CMK (cell line): ENCODE results near the gene BHMT.

Experiments
- DNase-seq: peaks from one replicate; pipeline ENCODE4 v3.0.0-alpha.2; 2010; ENCODE audit warnings: low read depth

The BHMT gene, protein sequence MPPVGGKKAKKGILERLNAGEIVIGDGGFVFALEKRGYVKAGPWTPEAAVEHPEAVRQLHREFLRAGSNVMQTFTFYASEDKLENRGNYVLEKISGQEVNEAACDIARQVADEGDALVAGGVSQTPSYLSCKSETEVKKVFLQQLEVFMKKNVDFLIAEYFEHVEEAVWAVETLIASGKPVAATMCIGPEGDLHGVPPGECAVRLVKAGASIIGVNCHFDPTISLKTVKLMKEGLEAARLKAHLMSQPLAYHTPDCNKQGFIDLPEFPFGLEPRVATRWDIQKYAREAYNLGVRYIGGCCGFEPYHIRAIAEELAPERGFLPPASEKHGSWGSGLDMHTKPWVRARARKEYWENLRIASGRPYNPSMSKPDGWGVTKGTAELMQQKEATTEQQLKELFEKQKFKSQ

DNA sequence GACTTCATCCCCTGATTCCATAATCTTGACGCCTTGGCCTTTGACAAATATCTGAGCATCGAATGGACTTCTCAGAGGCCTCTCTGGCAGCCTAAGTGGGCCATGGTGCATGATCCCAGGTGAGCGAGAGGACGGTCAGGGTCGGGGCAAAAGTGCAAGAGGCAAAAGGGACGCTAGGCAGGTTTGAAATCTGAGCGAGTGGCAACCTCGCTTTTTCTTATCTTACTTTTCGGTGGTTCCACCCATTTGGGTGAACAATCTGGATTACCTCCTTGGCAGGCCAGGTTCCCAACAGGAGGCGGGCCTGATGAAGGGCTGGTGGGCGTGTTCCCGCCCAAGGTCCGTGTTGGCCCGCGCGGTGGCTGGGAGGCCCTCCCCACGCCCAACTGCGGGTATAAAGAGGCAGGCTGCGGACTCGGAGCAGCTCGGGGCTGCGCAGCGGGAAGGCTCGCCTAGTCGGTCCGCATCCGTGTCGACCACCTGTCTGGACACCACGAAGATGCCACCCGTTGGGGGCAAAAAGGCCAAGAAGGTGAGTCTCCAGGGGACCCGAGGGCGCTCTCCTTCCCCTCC is at the start of gene BHMT:
Gene BHMT, plus strand, starts transcription at position 423 of the 573 bp plus-strand sequence. Its CDS starts 77 bp downstream, at position 500.
- no peak for DNase-seq

DNA sequence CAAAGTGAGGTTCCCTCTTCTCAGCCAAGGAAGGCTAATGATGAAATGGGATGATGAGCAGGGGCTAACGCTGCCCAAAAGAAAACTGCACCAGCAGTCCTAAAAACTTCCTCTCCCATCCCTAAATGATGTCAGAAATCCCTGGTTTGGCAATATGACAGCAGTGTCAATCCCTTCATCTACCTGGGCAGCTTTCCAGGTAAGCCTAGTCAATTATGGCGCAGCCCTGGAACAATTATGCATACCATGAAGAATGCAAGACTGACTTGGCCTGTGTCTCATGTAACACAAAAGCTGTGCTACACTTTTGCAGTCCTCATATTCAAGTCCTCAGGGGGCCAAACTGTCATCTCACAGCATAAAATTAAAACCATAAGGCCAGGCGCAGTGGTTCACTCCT is 49.2 kb upstream of the BHMT start:
- DNase-seq: no peak

DNA sequence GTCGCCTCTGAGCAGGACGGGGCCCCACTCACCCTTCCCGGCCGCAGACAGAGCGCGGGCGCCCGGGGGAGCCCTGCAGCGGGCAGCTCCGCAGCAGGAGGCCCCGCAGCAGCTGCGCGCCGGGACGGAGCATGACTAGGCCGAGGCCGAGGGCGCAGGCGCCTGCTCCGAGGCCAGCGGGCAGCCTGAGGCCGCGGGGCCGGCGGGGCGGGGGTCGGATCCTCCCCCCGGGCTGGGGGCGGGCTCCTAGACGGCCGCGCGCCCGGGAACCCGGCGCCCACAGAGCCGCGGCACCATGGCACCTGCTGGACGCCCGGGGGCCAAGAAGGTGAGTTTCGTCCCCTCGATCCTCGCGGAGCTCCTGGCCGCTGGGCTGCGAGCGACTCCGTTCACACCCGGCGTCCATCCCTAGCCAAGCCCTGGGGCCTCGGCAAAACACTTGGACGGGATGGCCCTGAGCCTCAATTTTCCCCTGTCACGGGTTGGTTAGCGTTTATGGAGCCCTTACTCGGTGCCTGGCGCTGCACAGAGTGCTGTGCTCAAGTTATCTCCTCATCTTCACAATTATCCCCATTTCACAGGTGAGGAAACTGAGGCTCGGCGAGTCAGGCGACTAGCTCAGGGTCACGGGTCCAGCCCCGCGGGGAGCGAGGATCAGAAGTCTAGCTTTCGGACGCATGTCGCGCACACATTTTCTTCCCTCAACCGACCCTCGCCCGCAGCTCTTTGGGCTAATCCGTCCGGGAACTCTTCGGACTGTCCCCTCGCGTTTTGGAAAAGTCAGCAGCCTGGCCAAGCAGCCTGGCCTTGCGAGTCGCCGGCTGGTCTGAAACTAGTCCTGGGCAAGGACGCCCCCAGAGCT is 41.9 kb upstream of the BHMT start, which contains the start of the genes BHMT2 and DMGDH:
Gene BHMT2, plus strand, starts transcription at position 280 of the 862 bp plus-strand sequence. Its CDS starts 16 bp downstream, at position 296.
Gene DMGDH, minus strand, starts transcription at position 187 of the 862 bp plus-strand sequence. Its CDS starts 54 bp downstream, at position 133.
- DNase-seq: no peak

DNA sequence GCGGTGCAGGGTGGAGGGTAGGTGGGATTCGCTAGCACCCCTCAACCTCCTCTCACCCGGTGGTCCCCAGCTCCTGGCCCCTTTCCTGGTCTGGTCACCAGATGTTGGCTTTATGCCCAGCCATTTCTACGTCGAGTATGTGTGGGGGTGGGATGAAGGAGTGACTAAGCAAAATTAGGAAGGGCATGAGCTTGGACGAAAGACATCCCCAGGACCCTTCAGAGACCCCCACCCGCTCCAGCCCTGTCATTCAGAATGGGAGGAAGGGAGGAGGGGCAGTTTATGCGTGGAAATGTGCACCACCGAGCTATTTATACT is 41.3 kb upstream of the BHMT start:
- DNase-seq: no peak

DNA sequence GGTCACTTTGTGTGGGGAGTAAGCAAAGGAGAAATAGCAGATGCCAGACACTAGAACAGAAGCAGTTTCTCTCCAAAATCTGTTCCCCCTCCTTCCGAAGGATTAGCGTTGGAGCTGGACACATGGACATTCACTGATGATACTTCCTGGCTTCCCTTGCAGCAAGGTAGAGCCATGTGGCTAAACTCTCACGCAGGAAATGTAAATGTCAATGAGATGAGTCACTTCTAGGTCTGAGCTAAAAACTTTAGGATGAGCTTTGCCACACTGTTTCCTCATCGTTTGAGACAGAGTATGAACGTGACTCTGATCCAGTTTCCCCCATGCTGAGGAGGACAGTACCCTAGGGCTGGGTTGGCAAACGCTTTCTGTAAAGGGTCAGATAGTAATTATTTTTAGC is 37.0 kb upstream of the BHMT start:
- no peak for DNase-seq

DNA sequence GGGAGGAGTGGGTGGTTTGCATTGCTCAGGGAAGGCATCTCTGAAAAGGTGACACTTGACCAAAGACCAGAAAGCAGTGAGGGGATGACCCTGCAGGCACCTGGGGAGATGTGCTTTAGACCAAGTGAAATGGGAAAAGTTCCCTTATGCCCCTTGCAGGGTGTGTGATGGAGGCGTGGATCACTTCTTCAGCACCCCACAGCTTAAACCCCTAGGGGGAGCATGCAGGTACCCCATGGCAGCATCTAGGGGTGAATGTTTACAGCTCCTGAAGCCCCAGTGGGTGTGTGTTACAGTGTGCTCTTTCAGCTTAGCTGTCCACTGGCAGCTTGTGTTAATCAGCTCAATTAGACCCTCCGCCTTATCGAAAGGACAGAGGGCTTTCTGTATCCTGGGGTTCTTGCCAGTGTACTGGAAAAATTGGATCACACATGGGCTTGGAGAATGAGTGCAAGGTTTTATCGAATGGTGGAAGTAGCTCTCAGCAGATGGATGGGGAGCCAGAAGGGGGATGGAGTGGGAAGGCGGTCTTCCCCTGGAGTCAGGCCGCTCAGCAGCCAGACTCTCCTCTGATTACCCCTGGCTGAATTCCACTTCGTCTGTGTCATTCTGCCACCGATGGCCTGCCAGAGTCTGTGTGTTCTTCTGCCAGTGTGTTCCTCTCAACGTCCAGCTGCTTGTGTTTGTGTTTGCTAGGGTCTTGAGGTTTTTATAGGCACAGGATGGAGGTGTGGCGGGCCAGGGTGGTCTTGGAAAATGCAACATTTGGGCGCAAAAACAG is 35.8 kb upstream of the BHMT start:
- DNase-seq: no peak

DNA sequence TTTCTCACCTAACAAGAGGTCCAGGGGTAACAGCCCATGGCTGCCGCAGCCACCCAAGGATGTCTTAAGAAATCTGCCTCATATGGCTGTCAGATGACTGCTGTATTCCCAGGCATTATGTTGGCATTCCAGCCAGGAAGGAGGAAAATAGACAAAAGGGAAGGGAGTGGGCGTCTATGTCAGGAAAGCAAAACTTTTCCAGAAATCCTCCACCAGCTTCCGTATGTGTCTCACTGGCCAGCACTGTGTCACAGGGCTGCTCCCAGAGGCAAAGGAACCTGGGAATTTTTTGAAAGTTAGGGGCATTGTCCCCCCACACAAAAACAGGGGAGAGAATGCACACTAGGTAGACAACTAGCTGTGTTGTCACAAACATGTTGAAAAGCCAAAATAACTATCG is 34.8 kb upstream of the BHMT start:
- DNase-seq: no peak

DNA sequence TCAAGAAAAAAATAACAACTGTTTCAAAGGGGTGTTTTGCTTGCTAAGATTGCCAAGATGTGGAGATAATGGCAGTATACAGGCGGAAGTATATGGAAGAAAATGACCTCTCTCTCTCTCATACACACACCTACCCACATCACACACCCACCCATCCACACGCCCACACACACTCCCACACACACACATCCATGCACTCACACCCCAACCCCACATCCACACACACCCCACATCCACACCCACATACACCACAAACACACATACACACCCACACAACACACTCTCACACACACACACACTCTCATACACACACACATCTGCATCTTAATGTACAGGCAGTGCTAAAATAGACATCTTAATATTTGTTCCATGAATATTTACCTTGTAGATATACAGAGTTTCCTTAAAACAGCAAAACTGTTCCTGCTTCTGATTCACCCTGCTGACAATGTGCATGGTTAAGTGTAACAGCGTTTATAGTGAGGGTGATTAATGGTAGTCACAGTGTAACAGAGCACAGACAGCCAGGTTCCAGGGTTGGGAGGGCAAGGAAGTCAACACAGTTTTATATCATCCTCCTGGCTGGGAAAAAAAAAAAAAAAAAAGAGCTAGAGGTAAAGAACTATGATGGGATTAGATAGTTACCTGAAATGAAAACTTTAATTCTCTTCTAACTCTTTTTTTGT is 33.8 kb upstream of the BHMT start:
- DNase-seq: no peak

DNA sequence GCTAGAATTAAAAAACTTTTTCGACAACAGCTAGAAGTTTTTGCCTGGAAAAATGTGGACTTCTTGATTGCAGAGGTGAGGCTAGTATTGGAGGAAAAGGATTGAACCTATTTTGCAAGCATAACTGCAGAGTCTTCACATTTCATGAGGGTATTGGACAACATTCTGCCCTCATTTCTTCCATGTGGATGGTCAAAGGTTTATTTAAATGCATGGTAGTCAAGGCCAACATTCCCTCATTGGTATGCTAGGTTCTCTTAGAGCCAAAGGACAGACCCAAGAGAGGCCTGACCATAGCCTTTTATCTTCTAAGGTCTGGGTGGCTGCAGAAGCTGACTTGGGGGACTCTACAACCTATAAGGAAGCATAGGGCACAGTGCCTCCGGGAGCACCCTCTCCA is 30.8 kb upstream of the BHMT start:
- DNase-seq: no peak

DNA sequence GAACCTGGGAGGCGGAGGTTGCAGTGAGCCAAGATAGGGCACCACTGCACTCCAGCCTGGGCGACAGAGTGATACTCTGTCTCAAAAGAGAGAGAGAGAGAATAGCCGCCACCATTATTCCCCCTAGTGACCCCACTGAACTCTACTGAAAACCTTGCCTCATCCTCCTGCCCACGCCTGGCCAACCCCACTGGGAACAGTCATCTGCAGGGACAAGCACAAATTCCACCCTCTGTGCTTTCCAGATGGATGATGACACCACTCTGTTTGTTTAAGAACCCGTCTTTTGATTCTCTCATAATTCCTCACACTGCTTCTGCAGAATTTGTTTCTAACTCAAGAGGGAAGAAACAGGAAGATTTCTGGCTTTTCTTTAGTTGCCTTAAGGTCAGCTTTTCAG is 29.8 kb upstream of the BHMT start:
- DNase-seq: no peak

DNA sequence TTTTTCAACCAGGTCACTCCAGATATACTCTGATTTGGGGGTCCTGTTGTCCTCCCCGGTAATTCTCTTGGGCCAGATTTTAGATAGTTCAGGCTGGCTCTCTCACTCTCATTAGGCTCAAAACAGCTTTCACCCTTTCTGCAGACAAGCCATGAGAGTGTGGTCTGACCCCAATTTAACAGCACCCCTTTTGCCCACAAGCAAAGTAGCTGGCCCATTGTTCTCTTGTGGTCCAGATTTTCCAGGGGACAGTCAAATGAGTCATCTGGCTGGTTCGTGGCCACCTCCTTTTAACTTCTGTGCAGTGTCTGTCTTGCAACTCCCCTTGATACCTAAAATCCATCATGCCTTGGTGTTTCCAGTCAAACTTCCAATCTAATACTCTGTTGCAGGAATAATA is 25.5 kb upstream of the BHMT start:
- no peak for DNase-seq

DNA sequence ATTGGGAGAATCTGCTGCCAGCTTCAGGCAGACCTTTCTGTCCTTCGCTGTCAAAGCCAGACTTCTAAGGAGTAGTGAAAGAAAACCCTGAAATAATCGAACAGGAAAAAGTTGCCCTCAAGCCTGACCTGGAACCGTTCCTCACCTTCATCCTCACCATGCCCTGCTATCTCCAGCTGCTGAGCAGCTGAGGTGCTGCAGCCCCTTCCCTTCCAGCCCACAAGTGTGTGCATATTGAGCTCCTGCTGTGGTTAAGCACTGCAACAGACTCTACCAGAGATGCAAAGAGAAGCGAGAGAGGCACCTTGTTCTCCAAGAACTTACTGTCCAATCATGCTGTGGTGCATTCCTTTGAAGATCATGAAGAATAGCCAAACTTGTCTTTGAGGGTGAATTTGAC is 23.1 kb upstream of the BHMT start:
- no peak for DNase-seq

DNA sequence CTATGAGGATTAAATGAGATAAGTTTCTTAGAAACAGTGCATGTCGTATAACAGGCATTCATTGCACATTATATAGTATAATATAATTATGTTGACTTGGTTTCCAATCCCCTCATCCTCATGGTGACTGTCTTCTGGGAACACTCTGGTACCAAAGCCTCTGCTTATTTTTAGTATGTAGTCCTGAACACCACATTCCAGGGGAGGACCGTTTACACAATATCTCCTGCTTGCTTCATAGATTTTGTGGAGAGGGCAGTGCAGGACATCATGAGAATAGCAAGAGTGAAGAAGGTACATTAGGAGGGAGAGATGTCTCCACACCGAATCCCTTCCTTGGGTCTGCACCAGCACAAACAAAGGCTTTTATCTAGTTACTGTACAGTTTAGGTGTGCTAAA is 20.5 kb upstream of the BHMT start:
- no peak for DNase-seq

DNA sequence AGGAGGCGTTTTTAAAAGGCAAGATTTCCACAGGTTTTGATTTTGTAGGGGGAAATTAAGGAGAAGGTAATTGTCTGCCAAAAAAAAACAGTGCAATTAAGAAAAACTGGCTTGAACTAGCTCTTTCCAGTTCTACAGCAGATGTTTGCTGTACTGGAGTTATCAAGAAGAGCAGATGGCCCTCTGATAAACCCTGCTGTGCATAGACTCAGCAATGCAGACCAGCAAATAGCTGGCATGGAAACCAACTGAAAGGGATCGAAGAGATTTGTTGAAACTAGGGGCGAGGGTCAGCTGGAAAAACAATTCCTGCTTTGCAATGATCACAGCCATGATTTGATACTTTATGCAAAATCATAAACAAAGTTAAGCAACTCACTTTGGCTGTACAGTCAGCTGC is 17.8 kb upstream of the BHMT start:
- DNase-seq: no peak

DNA sequence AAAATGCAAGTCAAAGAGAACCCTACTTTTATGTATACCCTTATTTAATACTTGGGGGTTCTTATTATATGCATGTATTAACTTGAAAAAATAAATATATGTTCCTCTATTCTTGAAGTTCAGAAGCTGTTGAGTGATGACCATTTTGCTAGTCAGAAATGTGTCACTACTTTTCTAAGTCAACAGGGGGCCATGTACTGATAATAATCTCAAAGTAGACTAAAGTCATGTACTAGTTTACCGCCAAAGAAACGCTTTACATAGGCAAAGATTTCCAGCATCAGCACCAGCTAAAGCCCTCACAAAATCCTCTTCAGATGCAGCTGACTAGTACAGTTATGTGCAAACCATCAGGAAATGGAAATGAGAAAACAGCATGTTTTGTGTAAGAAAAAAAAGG is 5.7 kb upstream of the BHMT start:
- DNase-seq: no peak

DNA sequence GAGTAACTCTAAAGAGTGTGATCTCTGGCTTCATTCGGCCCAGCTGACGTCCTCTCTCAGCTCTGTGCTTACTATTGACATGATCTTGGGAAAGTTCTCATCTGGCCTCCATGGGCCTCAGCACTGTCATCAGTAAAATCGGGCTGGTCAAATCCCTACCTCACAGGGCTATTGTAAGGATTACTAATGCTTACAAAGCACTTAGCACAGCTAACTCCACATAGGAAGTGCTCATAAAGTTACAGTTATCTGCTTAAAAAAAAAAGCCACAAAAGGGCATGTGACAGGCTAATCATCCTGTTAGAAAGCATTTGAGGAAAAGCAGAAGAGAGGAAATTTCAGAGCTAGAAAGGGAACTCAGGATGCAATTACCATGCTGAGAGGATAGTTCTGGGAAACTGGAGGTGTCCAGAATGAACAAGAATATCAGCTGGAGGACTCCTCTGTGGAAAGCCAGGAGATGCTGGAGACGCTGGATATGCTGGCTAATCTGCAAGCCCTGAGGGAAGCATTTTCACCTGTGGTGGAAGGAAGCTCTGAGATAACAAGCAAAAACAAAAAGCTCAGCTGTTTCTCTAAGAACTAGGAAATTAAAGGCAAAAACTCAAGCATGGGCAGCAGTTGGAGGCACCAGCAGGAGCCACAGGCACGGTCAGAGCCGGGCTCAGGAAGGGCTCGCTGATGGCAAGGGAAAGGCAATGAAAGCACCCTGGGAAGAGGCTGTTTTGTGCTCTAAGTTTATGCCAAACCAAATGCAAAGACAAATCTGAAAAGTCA is 4.4 kb upstream of the BHMT start:
- no peak for DNase-seq

DNA sequence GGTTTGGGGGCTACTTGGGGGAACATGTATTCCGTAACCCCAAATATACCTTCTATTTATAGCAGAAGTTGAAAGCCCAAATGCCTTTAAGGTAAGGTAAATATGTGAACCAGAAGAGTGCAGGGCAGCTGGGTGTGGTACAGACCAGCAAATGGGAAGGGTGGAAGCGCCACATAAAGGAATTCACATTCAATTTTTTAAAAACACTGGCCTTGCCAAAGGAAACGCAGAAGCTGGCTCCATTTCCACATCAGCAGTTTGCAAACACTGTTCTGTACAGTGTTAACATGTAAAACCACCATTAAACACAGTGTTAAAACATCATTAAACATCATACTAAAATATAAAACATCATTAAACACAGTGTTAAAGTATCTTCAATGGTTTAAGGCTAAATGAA is 3.5 kb upstream of the BHMT start:
- no peak for DNase-seq

DNA sequence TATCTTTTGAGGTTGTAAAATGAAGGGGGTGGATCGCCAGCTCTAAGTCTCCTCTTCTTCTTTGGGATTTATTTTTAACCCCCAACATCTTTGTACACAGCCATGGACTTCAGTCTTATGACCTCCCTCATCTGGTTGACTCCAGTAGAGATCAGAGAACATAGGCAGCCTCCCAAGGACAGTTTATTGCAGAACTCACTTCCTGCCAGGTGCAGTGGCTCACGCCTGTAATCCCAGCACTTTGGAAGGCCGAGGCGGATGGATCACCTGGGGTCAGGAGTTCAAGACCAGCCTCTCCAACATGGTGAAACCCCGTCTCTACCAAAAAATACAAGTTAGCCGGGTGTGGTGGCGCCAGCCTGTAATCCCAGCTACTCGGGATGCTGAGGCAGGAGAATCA is 2.8 kb upstream of the BHMT start:
- no peak for DNase-seq

DNA sequence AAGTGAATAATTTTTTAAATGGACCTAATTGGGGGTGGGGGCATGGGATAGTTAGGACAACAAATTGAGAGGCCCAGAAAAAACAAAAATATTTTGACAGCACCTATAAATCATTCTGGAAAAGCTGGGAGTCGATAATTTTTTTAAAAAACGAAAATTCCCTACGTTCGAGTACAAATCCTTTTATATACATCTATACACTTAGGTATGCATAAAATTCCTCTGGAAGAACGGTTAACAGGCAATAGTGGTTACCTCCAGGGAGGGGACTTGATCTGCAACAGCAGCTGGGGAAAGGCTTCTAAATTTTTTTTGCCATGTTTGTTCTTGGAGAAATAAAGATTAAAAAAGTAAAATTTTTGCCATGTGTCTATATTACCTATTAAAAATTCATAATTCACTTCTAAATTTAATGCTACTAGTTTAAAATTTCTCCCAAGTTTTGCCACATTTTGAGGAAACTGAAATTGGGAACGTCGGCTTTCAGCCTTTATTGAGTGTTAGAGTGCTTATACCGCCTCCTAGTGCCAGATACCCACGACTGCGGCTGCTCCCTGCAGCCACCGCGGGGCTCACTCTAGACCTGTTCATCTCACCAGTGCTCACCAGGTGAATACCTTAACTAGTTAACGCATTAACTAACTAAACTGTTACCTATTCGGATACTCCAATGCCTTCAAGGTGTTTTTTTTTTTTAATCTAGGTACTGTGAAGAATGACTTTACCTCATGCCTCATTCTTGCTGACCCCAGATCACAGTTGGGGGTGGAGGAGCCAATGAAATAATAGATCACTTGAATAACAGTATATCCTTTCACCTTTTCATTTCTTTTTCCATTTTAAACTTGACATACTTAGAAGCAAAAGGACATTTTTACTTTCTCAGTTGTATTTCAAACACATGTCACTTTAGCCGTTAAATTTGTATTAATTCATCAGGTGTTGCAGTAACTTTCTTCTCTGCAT is 1.8 kb upstream of the BHMT start:
- no peak for DNase-seq
